Neutrophil (primary cell): ENCODE results near the gene GNAL.

Source experiments
- H3K27ac ChIP-seq: fragments of 200-600 bp; sonication (generic); 2 replicates; pipeline ENCODE4 v1.5.1; 2016; ENCODE audit warnings: mild to moderate bottlenecking, moderate library complexity
- H3K27me3 ChIP-seq: fragments of 200-600 bp; sonication (generic); 2 replicates; pipeline ENCODE4 v1.6.0; 2016; ENCODE audit warnings: mild to moderate bottlenecking
- H3K36me3 ChIP-seq: fragments of 200-600 bp; sonication (generic); 2 replicates; pipeline ENCODE4 v1.5.1; 2017
- H3K4me1 ChIP-seq, 2 experiments: fragments of 200-600 bp in 1 of 2; sonication (generic) in 1 of 2; 1 replicate in 1 of 2; 2 replicates in 1 of 2; pipeline versions ENCODE4 v1.5.1 to v1.6.1; 2013 to 2016; ENCODE audit warnings: low read depth in 1 of 2, low read length in 1 of 2, mild to moderate bottlenecking in 1 of 2, moderate library complexity in 1 of 2; ENCODE audit not compliant: control insufficient read depth in 1 of 2, insufficient read depth in 1 of 2
- H3K4me3 ChIP-seq, 2 experiments: fragments of 200-600 bp in 1 of 2; sonication (generic) in 1 of 2; 1 replicate in 1 of 2; 2 replicates in 1 of 2; pipeline ENCODE4 v1.5.1; 2013 to 2016; ENCODE audit warnings: low read depth in 1 of 2, low read length in 1 of 2, mild to moderate bottlenecking in 1 of 2, moderate library complexity in 1 of 2
- H3K9me3 ChIP-seq: fragments of 200-600 bp; sonication (generic); 2 replicates; pipeline ENCODE4 v1.5.1; 2016
- CTCF ChIP-seq: fragments of 200-600 bp; sonication (generic); IDR thresholded peaks from 2 replicates; pipeline ENCODE4 v1.5.1; 2016; ENCODE audit warnings: antibody characterized with exemption

GNAL gene

GRCh38 chr18:11873670-11874340 is 184.7 kb downstream of the GNAL start:
- TF ChIP-seq CTCF: no peak
- Histone ChIP-seq H3K4me3 (no peak overlapping the region), H3K36me3 (peaks cover 28% of the 10 kb centered on the region), H3K4me1 (no peaks in the 10 kb centered on the region), H3K9me3 (no peaks in the 10 kb centered on the region), H3K27me3 (peaks cover 33% of the 10 kb centered on the region), H3K27ac (no peak overlapping the region)

- H3K27me3 ChIP-seq: peaks cover 30% of the 10 kb centered on the region
- no peak overlapping the region for H3K27ac ChIP-seq
- no peak for TF ChIP-seq CTCF
- H3K36me3 ChIP-seq: peaks cover 28% of the 10 kb centered on the region
- H3K4me1 ChIP-seq: no peaks in the 10 kb centered on the region
- no peak overlapping the region for H3K4me3 ChIP-seq
- no peaks in the 10 kb centered on the region for H3K9me3 ChIP-seq
These were observed 185.6 kb downstream of the GNAL start for GRCh38 chr18:11874676-11875075.

- TF ChIP-seq CTCF: no peak
- no peaks in the 10 kb centered on the region for H3K9me3 ChIP-seq
- no peak overlapping the region for H3K27ac ChIP-seq
- H3K36me3 ChIP-seq: peaks cover 38% of the 10 kb centered on the region
- H3K4me3 ChIP-seq: no peak overlapping the region
- H3K27me3 ChIP-seq: peaks cover 3% of the 10 kb centered on the region
- peaks cover 20 to 22% of the 10 kb centered on the region in 2 experiments for H3K4me1 ChIP-seq
These were observed 188.6 kb downstream of the GNAL start for GRCh38 chr18:11877497-11878135.

- H3K36me3 ChIP-seq: peaks cover 58% of the 10 kb centered on the region
- no peaks in the 10 kb centered on the region for H3K27me3 ChIP-seq
- H3K4me1 ChIP-seq: peaks cover 39 to 45% of the 10 kb centered on the region in 2 experiments
- peak overlapping the region; percentile 87 for H3K27ac ChIP-seq
- no peaks in the 10 kb centered on the region for H3K9me3 ChIP-seq
- TF ChIP-seq CTCF: no peak
- no peak overlapping the region for H3K4me3 ChIP-seq
These were observed 191.7 kb downstream of the GNAL start for GRCh38 chr18:11880586-11881304.

GRCh38 chr18:11882636-11883035 is 193.6 kb downstream of the GNAL start:
- Histone ChIP-seq H3K36me3 (peaks cover 57% of the 10 kb centered on the region), H3K4me1 (peaks cover 39 to 45% of the 10 kb centered on the region in 2 experiments), H3K27me3 (no peaks in the 10 kb centered on the region), H3K9me3 (no peaks in the 10 kb centered on the region), H3K4me3 (peak overlapping the region in 1 of 2 experiments; percentile 41), H3K27ac (peak overlapping the region; percentile 87)
- no peak for TF ChIP-seq CTCF
